Cerebellar cortex (tissue), 1 donor: Measurements from ENCODE around the gene DACH1.
"Not testable (repeated sequence)": the region's sequence is repeated elsewhere in the genome, so short reads cannot be mapped to it uniquely, and the experiment has no call there.

Experiments used
- DNase-seq: peaks from one replicate; pipeline ENCODE4 v3.0.0-alpha.2; 2015; ENCODE audit warnings: low spot score

Gene DACH1

GRCh38 chr13:71828564-71828963, 38.4 kb downstream of the DACH1 start:
- DNase-seq = no peak

GRCh38 chr13:71828117-71828516, 38.9 kb downstream of the DACH1 start:
- DNase-seq = no peak

- no peak for DNase-seq
Measured at GRCh38 chr13:71827241-71827640, 39.8 kb downstream of the DACH1 start.

- no peak for DNase-seq
Measured at GRCh38 chr13:71820699-71821098, 46.3 kb downstream of the DACH1 start.

DNA sequence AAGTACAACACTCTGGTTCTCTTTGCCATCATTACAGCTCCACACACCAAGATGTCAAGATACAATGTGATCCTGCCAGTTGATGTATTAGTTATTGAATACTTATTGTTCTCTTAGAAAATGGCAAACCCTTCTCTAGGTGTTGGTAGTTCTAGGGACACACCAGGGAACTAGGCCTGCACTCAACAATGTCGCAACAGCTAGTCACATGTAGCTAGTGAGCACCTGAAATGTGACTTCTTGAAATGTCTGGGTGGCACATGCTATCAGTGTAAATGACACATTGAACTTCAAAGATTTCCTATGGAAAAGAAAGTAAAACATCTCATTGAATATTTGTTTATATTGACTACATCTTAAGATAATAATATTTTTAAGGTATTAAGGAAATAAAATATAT, 49.7 kb downstream of the DACH1 start:
- no peak for DNase-seq

DNA sequence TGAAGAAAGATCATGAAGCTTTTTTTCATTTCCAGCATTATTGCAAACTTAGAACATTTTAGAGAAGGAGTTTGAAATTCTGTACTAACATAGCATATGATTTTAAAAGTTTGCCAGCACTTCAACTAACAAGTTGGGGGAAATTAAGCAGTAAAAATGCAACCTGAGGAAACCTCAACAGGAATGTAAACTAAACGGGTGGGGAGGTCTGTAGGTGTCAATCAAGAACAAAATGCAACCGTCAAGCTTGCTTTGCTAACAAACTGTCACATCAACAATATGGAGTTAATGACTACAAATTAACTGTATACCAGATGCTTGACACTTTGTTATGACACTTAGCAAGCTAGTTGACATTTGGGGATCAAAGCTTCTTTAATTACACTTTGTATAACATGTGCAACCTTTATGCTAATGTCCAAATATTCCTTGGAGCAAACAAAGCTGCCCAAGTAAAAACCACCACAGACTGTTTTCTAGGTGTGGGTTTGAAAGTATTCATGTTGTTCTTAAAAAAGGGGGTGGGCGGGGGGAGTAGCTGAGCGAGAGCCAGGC, 52.1 kb downstream of the DACH1 start:
- no peak for DNase-seq

DNA sequence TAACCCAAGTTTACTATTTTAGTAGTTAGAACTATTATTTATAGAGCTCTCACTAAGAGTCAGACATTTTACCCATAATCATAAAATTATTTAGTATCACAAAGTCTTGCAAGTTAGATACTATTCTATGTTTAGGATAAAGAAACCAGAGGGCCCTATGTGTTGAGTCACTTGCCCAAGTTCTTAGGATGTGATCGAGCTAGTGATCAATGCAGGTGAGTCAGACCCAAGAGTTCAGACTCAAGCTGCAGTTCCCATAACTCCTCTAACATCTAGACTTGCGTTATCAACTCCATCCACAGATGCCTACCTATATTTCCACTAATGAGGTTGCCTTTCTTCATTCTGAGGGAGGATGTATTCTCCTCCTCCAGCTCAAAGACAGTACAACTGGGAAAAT, 53.8 kb downstream of the DACH1 start:
- DNase-seq = no peak

DNA sequence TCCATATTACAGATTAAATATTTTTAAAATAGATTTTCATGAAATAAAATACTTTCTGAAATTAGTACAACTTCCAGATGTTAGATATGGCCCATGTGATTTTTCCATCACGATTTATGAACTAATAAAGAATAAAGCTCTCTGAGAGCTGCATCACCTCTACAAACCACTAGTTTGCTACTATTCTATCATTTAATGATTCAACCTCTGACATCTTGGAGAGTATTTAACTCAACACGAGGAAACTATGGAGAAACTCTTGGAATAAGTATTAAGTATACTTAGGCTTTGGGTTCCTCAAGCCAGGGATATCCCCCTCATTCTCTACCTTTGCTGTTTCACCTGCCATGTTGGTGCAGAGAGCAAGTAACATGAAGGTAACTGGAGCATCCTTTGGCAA, 55.7 kb downstream of the DACH1 start:
- DNase-seq = no peak

- no peak for DNase-seq
Measured at GRCh38 chr13:71808708-71809107, 58.3 kb downstream of the DACH1 start.

DNA sequence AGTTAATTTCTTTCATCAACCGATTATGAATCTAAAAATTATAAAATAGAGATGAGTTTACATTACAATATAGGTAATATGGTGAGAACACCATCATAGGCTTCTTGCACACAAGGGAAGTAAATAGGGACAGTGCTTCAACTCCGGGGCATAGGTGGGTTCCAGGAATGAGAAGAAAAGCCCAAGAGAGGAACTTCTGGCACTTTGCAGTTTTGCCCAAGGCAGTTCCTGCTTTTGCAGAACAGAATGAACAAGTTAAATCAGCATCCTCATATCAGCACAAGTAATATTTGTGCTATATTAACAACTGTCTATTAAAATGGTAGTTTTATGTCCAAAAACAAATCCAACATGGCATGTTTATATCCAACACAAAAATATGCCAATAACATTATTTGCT, 60.1 kb downstream of the DACH1 start:
- no peak for DNase-seq

- no peak for DNase-seq
Measured at GRCh38 chr13:71803066-71803465, 63.9 kb downstream of the DACH1 start.

DNA sequence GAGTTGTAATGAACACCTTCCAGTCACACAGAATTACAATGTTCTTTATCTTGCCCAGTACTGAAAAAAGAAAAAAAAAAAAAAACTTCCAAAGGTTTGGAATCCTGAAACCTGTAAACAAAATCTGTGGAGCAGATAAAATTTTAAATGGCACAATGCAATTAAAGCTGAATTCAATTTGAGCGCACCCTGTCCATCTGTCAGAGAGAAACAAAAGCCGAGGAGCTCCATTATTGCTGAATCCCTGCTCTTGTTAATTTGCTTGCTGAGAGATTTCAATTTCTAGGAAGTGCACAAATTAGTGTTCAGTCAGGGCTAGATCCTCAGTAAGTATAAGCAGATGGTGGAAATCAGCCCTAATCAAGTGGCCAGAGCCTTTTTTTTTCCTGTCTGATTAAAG, 65.2 kb downstream of the DACH1 start:
- DNase-seq = peak; percentile 77

- DNase-seq = no peak
Measured at GRCh38 chr13:71801165-71801760, 65.7 kb downstream of the DACH1 start.

DNA sequence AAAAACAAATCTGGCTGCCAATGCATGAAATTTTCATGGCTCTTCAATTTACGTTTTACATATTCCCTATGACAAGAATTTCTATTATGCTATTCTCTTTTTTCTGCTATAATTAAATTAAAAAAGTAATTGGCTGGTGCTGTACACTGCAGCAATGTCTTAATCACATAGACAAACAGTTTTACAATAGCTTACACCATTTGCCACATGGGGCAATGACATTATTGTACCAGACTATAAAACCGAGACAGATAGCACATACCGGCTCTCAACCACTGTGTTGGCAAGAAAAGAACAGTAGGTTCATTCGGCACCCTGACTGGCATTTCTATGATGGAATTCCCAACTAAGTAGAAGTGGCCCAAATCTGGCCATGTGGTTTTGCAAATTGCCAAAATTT, 67.7 kb downstream of the DACH1 start:
- no peak for DNase-seq

DNA sequence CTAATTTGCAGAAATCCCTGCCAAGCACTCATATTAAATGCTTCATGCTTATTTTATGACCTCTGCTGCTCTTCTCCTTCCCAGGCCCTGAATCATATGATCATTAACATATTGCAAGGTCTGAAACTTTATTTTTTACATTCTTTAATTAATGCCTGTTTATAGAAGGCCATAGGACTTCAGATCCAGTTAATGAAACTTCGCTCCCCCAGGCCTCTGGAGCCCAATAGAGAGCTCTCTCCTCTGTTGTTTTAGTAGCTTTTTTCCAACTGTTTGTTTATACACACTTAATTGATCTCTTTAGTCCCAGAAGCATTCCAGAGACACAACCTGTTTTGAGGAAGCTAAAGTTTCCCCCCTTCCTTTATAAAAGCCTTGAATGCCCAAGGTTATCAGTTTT, 68.3 kb downstream of the DACH1 start:
- DNase-seq = no peak

DNA sequence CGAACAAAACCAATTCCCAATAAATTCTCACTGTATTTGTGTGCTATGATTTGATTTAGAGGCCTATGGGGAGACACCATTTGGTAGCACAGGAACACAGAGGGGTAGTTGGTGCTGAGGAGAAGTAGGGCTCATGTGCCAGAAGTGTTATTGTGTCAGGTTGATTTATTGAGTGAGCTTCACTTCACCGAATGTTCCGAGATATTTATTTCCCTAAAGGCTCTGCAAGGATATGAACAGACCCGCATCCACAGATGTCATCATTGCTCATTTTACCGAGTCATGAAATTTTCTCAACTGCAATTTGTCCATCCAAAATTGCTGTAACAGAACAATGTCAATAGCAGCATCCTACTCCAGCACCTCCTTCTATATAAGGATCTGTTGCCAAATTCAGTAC, 69.5 kb downstream of the DACH1 start:
- no peak for DNase-seq

GRCh38 chr13:71789693-71790329, 77.2 kb downstream of the DACH1 start:
- DNase-seq = no peak

DNA sequence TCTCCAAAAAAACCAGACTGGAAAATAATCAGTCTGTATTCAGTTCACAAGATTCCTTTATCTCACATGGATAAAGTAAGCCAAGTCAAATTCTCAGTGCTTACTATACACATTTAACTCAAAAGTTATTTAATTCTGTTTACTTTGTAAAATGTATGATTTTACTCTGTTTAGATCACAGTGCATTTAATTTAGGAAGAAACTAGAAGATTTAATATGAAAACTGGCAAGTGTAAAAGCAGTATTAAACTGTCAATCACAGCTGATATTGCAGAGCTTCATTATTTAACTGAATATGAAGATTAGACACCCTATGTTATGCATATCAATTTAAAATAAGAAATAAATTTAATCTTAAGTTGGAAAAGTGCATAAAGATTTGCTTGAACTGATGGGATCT, 78.0 kb downstream of the DACH1 start:
- no peak for DNase-seq

- DNase-seq = no peak
Measured at GRCh38 chr13:71787414-71787813, 79.6 kb downstream of the DACH1 start.

- DNase-seq = no peak
Measured at GRCh38 chr13:71786875-71787274, 80.1 kb downstream of the DACH1 start.

GRCh38 chr13:71785361-71785760, 81.6 kb downstream of the DACH1 start:
- DNase-seq = no peak

- DNase-seq = no peak
Measured at GRCh38 chr13:71780546-71780945, 86.5 kb downstream of the DACH1 start.

DNA sequence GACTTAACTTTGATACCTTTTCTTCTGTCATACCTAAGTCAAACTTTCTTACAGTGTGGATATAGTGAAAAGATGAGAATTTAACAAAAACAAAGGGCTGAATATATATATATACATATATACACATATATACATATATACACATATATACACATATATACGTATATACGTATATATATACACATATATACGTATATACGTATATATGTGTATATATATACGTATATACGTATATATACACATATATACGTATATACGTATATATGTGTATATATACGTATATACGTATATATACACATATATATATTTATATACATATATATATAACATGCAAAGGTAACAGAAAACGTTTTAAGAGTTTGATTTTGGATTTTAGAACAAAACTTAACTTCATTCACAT, 88.0 kb downstream of the DACH1 start:
- DNase-seq = not testable (repeated sequence)

DNA sequence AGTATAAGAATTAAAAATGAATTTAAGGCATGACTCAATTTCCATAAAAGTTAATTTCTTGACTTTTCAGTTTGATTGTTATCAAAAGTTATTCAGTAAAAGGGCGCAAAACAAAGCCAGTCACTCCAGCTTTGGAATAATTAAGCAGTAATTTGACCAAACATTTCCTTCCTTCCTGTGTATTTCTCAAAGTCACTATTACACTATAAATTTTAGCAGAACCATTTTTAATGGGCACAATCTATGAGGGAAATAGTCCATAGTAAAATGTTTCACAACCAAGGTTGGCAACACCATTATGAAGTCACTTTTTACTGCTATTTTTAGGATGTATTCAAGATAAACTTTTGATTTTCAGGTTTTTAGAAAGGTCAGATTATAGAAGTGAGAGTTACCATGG, 91.0 kb downstream of the DACH1 start:
- DNase-seq = no peak
